ENCODE results near the gene RAB14.
"Not testable (repeated sequence)": the region's sequence is repeated elsewhere in the genome, so short reads cannot be mapped to it uniquely, and the experiment has no call there.

The RAB14 gene

DNA sequence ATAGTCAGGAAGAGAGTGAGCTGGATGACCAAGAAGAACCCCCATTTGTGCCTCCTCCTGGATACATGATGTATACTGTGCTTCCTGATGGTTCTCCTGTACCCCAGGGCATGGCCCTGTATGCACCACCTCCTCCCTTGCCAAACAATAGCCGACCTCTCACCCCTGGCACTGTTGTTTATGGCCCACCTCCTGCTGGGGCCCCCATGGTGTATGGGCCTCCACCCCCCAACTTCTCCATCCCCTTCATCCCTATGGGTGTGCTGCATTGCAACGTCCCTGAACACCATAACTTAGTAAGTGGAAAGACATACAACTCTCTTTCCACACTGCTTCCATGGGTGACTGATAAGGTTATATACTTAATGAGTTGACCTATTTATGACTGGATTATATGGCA is 51.5 kb downstream of the RAB14 start:
- no peak for DNase-seq

DNA sequence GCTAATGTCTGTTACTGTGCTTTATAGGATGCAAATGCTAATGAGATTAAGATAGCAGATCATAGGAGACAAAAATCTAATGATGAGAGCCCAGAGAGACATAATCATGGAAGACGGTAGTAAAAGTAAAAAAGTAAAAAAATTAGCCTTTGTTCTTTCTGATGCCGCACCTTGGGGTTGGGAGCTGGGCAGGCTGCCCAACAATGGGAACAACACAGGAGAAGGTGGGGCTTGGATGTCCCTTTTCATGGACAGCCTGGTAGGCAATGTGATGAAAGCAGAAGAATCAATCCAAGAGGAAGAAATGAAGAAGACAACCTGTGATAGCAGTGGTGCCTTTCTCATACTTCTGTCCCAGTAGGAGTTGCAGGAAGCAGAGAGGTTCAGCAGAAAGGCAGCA is 57.2 kb downstream of the RAB14 start:
- no peak for DNase-seq

DNA sequence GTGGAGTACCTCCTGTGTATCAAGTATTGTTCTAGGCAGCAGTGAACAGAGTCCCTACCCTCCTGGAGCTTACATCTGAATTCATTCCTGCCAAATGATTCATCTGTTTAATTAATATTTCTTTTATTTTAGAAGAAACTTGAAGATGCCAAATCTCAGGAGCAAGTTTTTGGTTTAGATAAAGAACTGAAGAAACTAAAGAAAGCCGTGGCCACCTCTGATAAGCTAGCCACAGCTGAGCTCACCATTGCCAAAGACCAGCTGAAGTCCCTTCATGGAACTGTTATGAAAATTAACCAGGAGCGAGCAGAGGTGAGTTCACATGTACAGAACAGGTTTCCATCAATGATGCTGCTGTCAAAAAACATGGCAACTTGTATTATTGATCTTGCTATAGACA is 57.9 kb downstream of the RAB14 start:
- no peak for DNase-seq

DNA sequence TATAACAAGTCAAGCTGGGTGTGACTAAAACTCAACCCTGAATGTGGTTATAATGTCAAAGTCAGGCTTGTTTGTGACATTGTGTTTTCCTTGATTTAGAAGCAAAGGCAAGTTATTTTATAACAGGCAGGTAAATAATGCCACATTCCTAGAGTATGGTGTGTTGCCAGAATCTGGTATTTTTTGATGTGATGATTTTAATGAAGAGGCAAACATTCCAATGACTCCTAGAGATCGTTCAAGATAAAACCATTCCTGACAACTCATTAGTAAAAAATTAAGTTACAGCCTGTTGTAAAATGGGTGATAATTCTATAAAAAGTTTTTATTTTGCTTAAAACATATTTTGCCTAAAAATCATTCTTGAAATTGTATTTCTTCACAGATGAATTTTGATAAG is 60.0 kb downstream of the RAB14 start:
- no peak for DNase-seq

DNA sequence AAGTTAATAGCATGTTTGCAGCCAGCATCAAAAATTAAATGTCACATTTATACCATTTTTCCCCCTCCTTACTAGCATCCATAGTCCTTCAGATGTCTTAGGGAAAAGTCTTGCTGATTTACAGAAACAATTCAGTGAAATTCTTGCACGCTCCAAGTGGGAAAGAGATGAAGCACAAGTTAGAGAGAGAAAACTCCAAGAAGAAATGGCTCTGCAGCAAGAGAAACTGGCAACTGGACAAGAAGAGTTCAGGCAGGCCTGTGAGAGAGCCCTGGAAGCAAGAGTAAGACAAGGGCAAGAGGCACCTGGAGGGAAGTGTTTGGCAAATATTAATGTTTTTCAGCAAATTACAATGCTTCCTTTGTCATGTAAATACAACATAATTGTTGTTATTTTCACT is 60.4 kb downstream of the RAB14 start:
- DNase-seq: no peak

DNA sequence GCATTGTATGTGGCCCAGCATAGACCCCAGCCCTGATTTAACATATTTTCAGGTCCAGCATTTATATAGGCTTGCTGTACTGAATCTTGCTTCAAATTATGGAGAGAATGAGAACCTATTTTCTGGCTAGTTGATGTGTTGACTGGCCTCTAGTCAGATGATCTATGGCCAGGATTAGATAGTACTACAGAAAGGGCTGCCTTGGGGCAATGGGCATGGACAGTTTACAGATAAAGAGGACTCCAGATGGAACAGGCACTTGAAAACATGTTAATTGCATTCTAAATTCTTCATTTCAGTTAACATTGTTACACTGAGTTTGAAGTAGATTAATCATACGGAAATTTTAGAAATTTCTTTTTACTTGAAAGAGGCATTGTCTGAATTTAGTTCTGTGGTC is 61.5 kb downstream of the RAB14 start:
- no peak for DNase-seq

DNA sequence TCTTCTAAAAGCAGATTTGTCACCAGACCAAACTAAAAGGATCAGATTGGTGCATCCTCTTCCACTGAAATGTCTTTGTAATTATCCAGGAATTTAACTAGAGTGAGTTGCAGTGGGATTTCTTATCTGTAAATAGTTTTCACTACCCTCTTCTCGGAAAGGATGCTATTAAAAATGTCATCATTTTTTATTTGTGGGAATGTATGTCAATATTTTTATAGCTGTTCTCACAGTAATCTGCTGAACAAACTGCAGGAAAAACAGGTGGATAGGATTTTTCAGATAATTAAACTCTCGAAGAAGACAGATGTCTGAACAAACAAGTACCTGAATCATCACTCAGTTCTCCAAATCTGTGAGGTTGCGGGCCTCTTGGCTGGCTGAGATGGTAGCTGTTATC is 62.7 kb downstream of the RAB14 start:
- DNase-seq: no peak

DNA sequence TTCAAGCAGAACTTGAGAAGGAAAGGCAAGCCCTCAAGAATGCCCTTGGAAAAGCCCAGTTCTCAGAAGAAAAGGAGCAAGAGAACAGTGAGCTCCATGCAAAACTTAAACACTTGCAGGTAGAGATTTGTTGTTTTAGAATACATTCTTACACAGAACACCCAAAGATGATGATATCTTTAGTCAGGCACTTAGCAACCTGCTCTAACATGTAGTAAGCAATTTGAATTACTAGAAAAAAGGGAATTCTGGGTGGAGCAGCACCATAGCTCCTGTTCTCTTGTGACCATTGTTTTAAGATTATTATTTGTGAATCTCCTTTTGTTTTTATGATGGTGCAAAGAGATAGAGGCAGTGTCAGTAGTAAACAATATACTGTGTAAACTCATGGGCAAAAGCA is 63.1 kb downstream of the RAB14 start:
- no peak for DNase-seq

DNA sequence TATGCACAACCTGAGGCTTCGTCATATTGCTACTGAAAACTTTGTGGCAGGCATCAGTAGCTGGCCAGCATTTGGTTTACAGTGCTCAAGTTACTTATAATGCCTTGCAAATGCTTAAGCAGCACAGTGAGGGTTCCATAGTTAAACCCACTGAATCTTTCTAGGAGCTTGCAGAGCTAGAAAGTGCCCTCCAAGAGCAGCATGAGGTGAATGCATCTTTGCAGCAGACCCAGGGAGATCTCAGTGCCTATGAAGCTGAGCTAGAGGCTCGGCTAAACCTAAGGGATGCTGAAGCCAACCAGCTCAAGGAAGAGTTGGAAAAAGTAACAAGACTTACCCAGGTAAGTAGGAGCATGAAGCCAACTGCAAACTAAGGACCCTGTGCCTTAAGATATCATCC is 66.0 kb downstream of the RAB14 start:
- DNase-seq: no peak

DNA sequence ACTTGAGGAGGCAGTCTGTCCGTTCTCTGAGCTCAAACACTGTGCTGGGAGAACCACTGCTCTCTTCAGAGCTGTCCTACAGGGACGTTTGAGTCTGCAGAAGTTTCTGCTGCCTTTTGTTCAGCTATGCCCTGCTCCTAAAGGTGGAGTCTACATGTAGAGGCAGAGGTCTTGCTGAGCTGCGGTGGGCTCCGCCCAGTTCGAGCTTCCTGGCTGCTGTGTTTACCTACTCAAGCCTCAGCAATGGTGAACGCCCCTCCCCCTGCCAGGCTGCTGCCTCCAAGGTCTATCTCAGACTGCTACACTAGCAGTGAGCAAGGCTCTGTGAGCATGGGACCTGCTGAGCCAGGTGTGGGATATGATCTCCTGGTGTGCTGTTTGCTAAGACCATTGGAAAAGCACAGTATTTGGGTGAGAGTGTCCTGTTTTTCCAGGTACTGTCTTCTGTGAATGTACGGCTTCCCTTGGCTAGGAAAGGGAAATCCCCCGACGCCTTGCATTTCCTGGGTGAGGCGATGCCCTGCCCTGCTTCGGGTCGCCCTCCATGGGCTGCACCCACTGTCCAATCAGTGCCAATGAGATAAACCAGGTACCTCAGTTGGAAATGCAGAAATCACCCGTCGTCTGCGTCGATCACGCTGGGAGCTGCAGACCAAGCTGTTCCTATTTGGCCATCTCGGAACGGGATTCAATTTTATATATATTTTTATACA is 68.4 kb downstream of the RAB14 start:
- DNase-seq: peak; percentile 37

DNA sequence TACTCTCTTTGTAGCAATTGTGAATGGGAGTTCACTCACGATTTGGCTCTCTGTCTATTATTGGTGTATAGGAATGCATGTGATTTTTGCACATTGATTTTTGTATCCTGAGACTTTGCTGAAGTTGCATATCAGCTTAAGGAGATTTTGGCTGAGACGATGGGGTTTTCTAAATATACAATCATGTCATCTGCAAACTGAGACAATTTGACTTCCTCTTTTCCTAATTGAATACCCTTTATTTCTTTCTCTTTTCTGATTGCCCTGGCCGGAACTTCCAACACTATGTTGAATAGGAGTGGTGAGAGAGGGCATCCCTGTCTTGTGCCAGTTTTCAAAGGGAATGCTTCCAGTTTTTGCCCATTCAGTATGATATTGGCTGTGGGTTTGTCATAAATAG is 72.3 kb downstream of the RAB14 start:
- DNase-seq: not testable (repeated sequence)

Data from NCI-H146 (cell line).